A549 (cell line): ENCODE measurements around the gene FAM3A. TPM values are rescaled to one million over a fixed set of nuclear protein-coding genes. Genes with fewer than 3 reads are reported as not detected.

Experiments used
- ATAC-seq, 2 experiments: fragments of 200-7000 bp in 1 of 2; fragments of >200 bp in 1 of 2; cut with Nextera tagmentation in 1 of 2; cut with Tn5 transposase in 1 of 2; 3 replicates each; pipeline versions ENCODE4 v1.8.0 to v1.9.1; 2018 to 2020; ENCODE audit warnings: mild to moderate bottlenecking in 1 of 2, moderate library complexity in 1 of 2
- CTCF ChIA-PET: fragments of 300-600 bp; sonication (Branson Sonifier 250); formaldehyde crosslinking; extraction: SDS; loops from one replicate; lab custom pipeline; 2021; ENCODE audit warnings: antibody characterized with exemption, inconsistent platforms; lab: Yijun Ruan, JAX
- POLR2A ChIA-PET: fragments of 350-600 bp; formaldehyde crosslinking; extraction: SDS; loops from one replicate; lab custom pipeline; 2021; ENCODE audit warnings: antibody characterized with exemption, inconsistent platforms; lab: Yijun Ruan, JAX
- DNase-seq, 2 experiments: peaks; one replicate each; pipeline versions ENCODE4 v3.0.0 to v3.0.0-alpha.2; 2011 to 2016; ENCODE audit warnings: low read depth in 1 of 2, low spot score in 1 of 2
- FAIRE-seq: peaks from 2 replicates; lab custom pipeline; 2011; peaks lifted over from hg19 to GRCh38; lab: Jason Lieb, UNC
- H3K27ac ChIP-seq, 2 experiments: fragments of >200 bp; sonication (Bioruptor Twin); formaldehyde crosslinking; 3 replicates each; pipeline ENCODE4 v1.5.1; 2016 to 2017
- H3K4me1 ChIP-seq: fragments of >200 bp; sonication (Bioruptor Twin); formaldehyde crosslinking; 3 replicates; pipeline ENCODE4 v1.6.1; 2016
- H3K4me2 ChIP-seq: fragments of >200 bp; sonication (Bioruptor Twin); formaldehyde crosslinking; 3 replicates; pipeline ENCODE4 v1.6.1; 2016
- H3K4me3 ChIP-seq: fragments of >200 bp; sonication (Bioruptor Twin); formaldehyde crosslinking; 3 replicates; pipeline ENCODE4 v1.5.1; 2016
- H3K9me3 ChIP-seq: fragments of >200 bp; sonication (Bioruptor Twin); formaldehyde crosslinking; 3 replicates; pipeline ENCODE4 v1.6.1; 2016
- BHLHE40 ChIP-seq: IDR thresholded peaks from 2 replicates; pipeline ENCODE4 v1.6.1; 2012; ENCODE audit warnings: low read depth, low read length, inconsistent platforms
- CHD2 ChIP-seq: fragments of 150-350 bp; IDR thresholded peaks from 2 replicates; pipeline ENCODE4 v1.6.1; 2014; ENCODE audit warnings: low read length; ENCODE audit not compliant: partially characterized antibody
- E2F6 ChIP-seq: IDR thresholded peaks from 2 replicates; pipeline ENCODE4 v1.6.1; 2012; ENCODE audit warnings: low read depth, borderline replicate concordance
- EP300 ChIP-seq, 2 experiments: fragments of >200 bp; sonication (Bioruptor Twin); formaldehyde crosslinking; IDR thresholded peaks; 2 replicates in 1 of 2; 3 replicates in 1 of 2; pipeline ENCODE4 v1.6.1; 2016 to 2017
- FOSB ChIP-seq: fragments of 250-450 bp; sonication (Bioruptor Pico); IDR thresholded peaks from 2 replicates; pipeline ENCODE4 v1.5.0; 2020; ENCODE audit warnings: mild to moderate bottlenecking, moderate library complexity
- FOXS1 ChIP-seq: fragments of 250-450 bp; sonication (Bioruptor Pico); IDR thresholded peaks from 2 replicates; pipeline ENCODE4 v1.5.0; 2020; ENCODE audit warnings: mild to moderate bottlenecking, moderate library complexity
- GATA3 ChIP-seq: IDR thresholded peaks from 2 replicates; pipeline ENCODE4 v1.6.1; 2012; ENCODE audit warnings: borderline replicate concordance
- HEYL ChIP-seq: fragments of 250-450 bp; sonication (Bioruptor Pico); IDR thresholded peaks from 2 replicates; pipeline ENCODE4 v1.8.0; 2021; ENCODE audit warnings: mild to moderate bottlenecking, moderate library complexity
- JUN ChIP-seq, 2 experiments: fragments of >200 bp; sonication (Bioruptor Twin); formaldehyde crosslinking; IDR thresholded peaks; 2 replicates in 1 of 2; 3 replicates in 1 of 2; pipeline ENCODE4 v1.6.1; 2016 to 2017
- JUNB ChIP-seq: fragments of >200 bp; sonication (Bioruptor Twin); formaldehyde crosslinking; IDR thresholded peaks from 2 replicates; pipeline ENCODE4 v1.6.1; 2016
- KDM1A ChIP-seq: fragments of 200-600 bp; sonication (generic); IDR thresholded peaks from 2 replicates; pipeline ENCODE4 v1.6.1; 2016; ENCODE audit warnings: low read depth, mild to moderate bottlenecking
- KDM5A ChIP-seq: fragments of 200-600 bp; sonication (generic); IDR thresholded peaks from 2 replicates; pipeline ENCODE4 v1.6.1; 2016; ENCODE audit warnings: antibody characterized with exemption, mild to moderate bottlenecking
- MAX ChIP-seq: IDR thresholded peaks from 2 replicates; pipeline ENCODE4 v1.6.1; 2012
- NFE2L2 ChIP-seq: fragments of 150-350 bp; conservative IDR thresholded peaks from 2 replicates; pipeline ENCODE4 v1.6.1; 2014; ENCODE audit warnings: low read length
- PBX3 ChIP-seq: IDR thresholded peaks from 2 replicates; pipeline ENCODE4 v1.6.1; 2012
- POLR2A ChIP-seq: IDR thresholded peaks from 2 replicates; pipeline ENCODE4 v1.6.1; 2012; ENCODE audit warnings: mild to moderate bottlenecking, low read length
- RNF2 ChIP-seq: fragments of 200-600 bp; sonication (generic); IDR thresholded peaks from 2 replicates; pipeline ENCODE4 v1.6.1; 2016; ENCODE audit warnings: low read depth, mild to moderate bottlenecking, antibody characterized with exemption, moderate library complexity, borderline replicate concordance
- SREBF2 ChIP-seq: fragments of 450-650 bp; IDR thresholded peaks from 2 replicates; pipeline ENCODE4 v1.6.1; 2014; ENCODE audit warnings: mild to moderate bottlenecking, moderate library complexity
- ZC3H11A ChIP-seq: fragments of 450-650 bp; IDR thresholded peaks from 2 replicates; pipeline ENCODE4 v1.6.1; 2014; ENCODE audit warnings: antibody characterized with exemption, mild to moderate bottlenecking
- ZFP36 ChIP-seq: fragments of 450-650 bp; IDR thresholded peaks from 2 replicates; pipeline ENCODE4 v1.6.1; 2014; ENCODE audit warnings: borderline replicate concordance; ENCODE audit not compliant: partially characterized antibody
- WGBS: methylation state at CpG from one replicate; pipeline ENCODE4 v1.1.6; 2017; ENCODE audit errors: missing lambda C conversion rate; 5-methylcytosine and 5-hydroxymethylcytosine counted together
- polyA plus RNA-seq, 4 experiments: library from polyadenylated mRNA; depleted of rRNA in 3 of 4; stranded (reverse); fragments of >200 nt; fragmentation: RNase III in 1 of 4; extraction: RNeasy Plus Mini Kit Qiagen cat#74134 plus additional on column Dnase treatment in 1 of 4; gene quantifications; 2 replicates in 3 of 4; 3 replicates in 1 of 4; pipeline ENCODE4 v1.2.3, GENCODE V29; 2011 to 2017

FAM3A gene
- polyA plus RNA-seq, 2 of the 4 experiments (the other 2 are of a cell fraction), result 21.7 to 36.7 TPM

GRCh38 chrX:154487518-154488290 is 28.3 kb downstream of the FAM3A start (continued):
- TF ChIP-seq KDM5A (no peak), FOSB (CRISPR knock-in tag) (no peak), SREBF2 (no peak)

- ATAC-seq, result peak; percentile 17 to 25; a peak in 4 of 6 replicates
- Histone ChIP-seq H3K27ac (peak within 1 kb of the TSS; percentile 97 to 98), H3K4me2 (peak within 1 kb of the TSS; percentile 98), H3K9me3 (no peaks in the 10 kb centered on the region), H3K4me3 (peak within 1 kb of the TSS; percentile 98), H3K4me1 (peaks cover 30% of the 10 kb centered on the region)
- FAIRE-seq, result no peak
- DNase-seq, result peak; percentile 26 to 33
- ChIA-PET POLR2A (interaction anchor here (0.6 to 0.7 kb wide), 3 partner anchors 12 to 89 kb away, joined by 3 to 6 read pairs (median 3); partner anchors contain the start of gene RPL10), CTCF (interaction anchor here (0.6 to 1.4 kb wide), 4 partner anchors 10 to 113 kb away, joined by 3 to 4 read pairs (median 3); no protein-coding TSS in a partner anchor)
- no peak for TF ChIP-seq JUNB
- TF ChIP-seq JUN (IDR thresholded peaks at IDR 0.05), result peak in 1 of 2 experiments; percentile 46; a peak in 2 of 5 replicates
- no peak for TF ChIP-seq KDM1A
- TF ChIP-seq MAX, result peak; percentile 29; the same call in 1 of the 2 replicates
- TF ChIP-seq E2F6, result 0 out of 2 replicates have a peak, but pooled peaks have one; percentile 27
- TF ChIP-seq POLR2A, result peak; percentile 41; the same call in 1 of the 2 replicates
- WGBS, result 0% methylated on average over 1 of the region's 95 CpGs
Measured at GRCh38 chrX:154486396-154487207, 29.4 kb downstream of the FAM3A start, which contains the start of gene UBL4A. TSS of gene UBL4A (minus strand) at chrX:154486615. CDS start at chrX:154486584, 31 bp downstream.

GRCh38 chrX:154486052-154486395 is 30.0 kb downstream of the FAM3A start:
- peak overlapping the region; percentile 97 to 98 for H3K27ac ChIP-seq
- ATAC-seq (peak in 1 of 2 experiments; percentile 8; a peak in 1 of 6 replicates), DNase-seq (peak in 1 of 2 experiments; percentile 6), FAIRE-seq (no peak)
- no peaks in the 10 kb centered on the region for H3K9me3 ChIP-seq
- TF ChIP-seq NFE2L2 (no peak), MAX (peak; percentile 69; the same call in 1 of the 2 replicates), FOXS1 (CRISPR knock-in tag) (no peak), HEYL (CRISPR knock-in tag) (no peak), GATA3 (no peak), KDM1A (no peak), E2F6 (0 out of 2 replicates have a peak, but pooled peaks have one; percentile 74)
- peak overlapping the region; percentile 98 for H3K4me3 ChIP-seq
- H3K4me1 ChIP-seq, result peaks cover 28% of the 10 kb centered on the region
- no CpG with 5 or more reads among the region's 35 CpGs for WGBS
- CTCF ChIA-PET, result no interaction called here
- H3K4me2 ChIP-seq, result peak overlapping the region; percentile 98
- POLR2A ChIA-PET, result interaction anchor here (0.6 kb wide), 2 partner anchors 12 to 88 kb away, joined by 3 to 6 read pairs; partner anchors contain the start of gene RPL10

- no peaks in the 10 kb centered on the region for H3K9me3 ChIP-seq
- FAIRE-seq (no peak), DNase-seq (no peak), ATAC-seq (no peak)
- WGBS, result 91% methylated on average over 13 of the region's 35 CpGs
- H3K4me1 ChIP-seq, result peaks cover 28% of the 10 kb centered on the region
- POLR2A ChIA-PET, result interaction anchor here (0.6 kb wide), 1 partner anchor 87 kb away, joined by 3 read pairs; the partner anchor contains the start of gene RPL10
- CTCF ChIA-PET, result interaction anchor here (1.7 kb wide), 1 partner anchor 112 kb away, joined by 4 read pairs; no protein-coding TSS in a partner anchor
- H3K4me2 ChIP-seq, result peak overlapping the region; percentile 98
- TF ChIP-seq CHD2 (no peak), PBX3 (no peak), RNF2 (no peak), BHLHE40 (no peak), ZC3H11A (no peak), ZFP36 (no peak), EP300 (IDR thresholded peaks at IDR 0.05) (no peak)
- H3K4me3 ChIP-seq, result peak overlapping the region; percentile 98
- peak overlapping the region; percentile 97 to 98 for H3K27ac ChIP-seq
Measured at GRCh38 chrX:154485150-154486051, 30.6 kb downstream of the FAM3A start.
